ENCODE measurements around the gene AMPD3.

The AMPD3 gene

DNA sequence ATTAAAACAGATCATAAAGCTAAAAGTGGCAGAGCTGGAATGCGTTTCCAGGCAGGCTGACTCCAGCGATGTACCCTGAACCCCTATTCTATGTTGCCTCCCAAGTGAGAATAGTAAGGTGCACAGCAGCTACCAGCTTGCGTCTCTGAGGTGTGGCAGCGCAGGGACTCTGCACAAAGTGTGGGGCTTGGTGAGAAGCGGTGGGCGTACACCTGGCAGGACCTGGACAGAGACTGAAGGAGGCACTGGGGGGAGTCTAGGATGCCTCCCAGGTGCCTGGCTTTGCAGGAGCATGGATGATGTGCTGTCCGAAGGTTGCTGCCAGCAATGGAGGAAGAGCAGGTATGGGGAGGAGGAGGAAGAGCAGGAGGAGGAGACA lies 42.9 kb downstream of the AMPD3 start:
- H3K27ac ChIP-seq = peak overlapping the region; percentile 63
- H3K4me3 ChIP-seq (ENCODE audit: low read depth, low read length) = no peak overlapping the region
- DNase-seq = no peak
- no peaks in the 10 kb centered on the region for H3K27me3 ChIP-seq (ENCODE audit: insufficient read depth, low read depth, severe bottlenecking)
- no peaks in the 10 kb centered on the region for H3K9me3 ChIP-seq (ENCODE audit: severe bottlenecking)
- TF ChIP-seq, protein P1, sequence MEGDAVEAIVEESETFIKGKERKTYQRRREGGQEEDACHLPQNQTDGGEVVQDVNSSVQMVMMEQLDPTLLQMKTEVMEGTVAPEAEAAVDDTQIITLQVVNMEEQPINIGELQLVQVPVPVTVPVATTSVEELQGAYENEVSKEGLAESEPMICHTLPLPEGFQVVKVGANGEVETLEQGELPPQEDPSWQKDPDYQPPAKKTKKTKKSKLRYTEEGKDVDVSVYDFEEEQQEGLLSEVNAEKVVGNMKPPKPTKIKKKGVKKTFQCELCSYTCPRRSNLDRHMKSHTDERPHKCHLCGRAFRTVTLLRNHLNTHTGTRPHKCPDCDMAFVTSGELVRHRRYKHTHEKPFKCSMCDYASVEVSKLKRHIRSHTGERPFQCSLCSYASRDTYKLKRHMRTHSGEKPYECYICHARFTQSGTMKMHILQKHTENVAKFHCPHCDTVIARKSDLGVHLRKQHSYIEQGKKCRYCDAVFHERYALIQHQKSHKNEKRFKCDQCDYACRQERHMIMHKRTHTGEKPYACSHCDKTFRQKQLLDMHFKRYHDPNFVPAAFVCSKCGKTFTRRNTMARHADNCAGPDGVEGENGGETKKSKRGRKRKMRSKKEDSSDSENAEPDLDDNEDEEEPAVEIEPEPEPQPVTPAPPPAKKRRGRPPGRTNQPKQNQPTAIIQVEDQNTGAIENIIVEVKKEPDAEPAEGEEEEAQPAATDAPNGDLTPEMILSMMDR (IDR thresholded peaks at IDR 0.05; ENCODE audit: low read depth, low read length) = no peak
- peaks cover 92% of the 10 kb centered on the region for H3K36me3 ChIP-seq

DNA sequence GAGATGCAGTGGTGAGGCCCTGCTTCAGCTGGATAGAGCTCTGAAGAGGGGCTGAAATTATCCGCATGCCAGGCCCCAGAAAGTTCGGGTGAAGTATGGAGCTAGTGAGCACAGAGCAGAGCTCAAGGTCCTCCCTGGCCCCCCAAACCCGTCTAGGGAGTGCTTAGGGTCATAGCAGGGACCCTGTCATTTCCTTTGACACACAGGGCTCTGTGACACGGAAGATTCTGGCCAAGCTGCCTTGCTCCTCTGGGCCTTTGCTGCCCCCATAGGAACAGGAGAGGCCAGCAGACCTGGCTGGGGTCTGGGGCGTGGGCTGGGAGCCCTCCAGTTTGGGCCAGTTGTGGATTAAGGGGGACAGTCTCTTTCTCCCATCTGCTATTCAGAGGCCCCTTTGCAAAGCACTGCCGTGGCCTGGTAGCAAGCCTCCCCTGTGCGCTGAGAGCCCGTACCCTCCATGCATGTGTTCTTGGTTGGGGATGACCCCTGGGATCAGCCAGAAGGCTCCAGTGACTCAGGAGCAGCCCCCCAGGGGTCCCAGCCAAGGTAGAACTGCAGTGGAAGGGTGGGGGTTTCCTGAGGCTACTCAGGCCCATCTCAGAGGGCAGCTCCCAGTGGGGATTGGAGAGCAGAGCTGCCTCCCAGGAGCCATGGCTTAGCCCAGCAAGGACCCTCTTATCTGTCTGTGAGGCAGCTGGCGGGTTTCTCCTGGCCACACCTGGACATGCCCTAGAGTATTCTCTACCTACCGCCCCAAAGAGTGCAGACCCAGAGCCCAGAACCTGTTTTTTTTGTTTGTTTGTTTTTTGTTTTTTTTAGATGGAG lies 43.6 kb downstream of the AMPD3 start:
- Histone ChIP-seq H3K4me3 (ENCODE audit: low read depth, low read length) (no peak overlapping the region), H3K27ac (peak overlapping the region; percentile 63), H3K9me3 (ENCODE audit: severe bottlenecking) (no peaks in the 10 kb centered on the region), H3K27me3 (ENCODE audit: insufficient read depth, low read depth, severe bottlenecking) (no peaks in the 10 kb centered on the region), H3K36me3 (peaks cover 92% of the 10 kb centered on the region)
- TF ChIP-seq, protein P1 (IDR thresholded peaks at IDR 0.05; ENCODE audit: low read depth, low read length) = no peak
- DNase-seq = no peak

DNA sequence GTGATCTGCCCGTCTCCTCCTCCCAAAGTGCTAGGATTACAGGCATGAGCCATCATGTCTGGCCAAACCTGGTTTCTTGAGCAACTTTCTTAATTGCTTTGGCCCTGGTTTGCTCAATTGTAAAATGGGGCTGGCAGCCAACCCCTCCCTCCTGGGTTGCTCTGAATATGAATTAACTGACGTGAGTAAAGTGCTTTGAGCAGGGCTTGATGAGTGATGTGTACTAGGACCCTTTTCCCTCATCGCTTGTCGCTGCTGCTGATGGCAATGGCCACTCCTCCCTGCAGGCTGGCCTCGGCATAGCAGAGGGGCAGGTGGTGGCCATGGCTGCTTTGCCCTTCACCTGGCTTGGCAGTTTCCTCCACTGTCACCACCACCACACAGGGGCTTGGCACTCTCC lies 44.4 kb downstream of the AMPD3 start:
- peaks cover 86% of the 10 kb centered on the region for H3K36me3 ChIP-seq
- TF ChIP-seq, protein P1 (IDR thresholded peaks at IDR 0.05; ENCODE audit: low read depth, low read length) = no peak
- DNase-seq = no peak
- no peak overlapping the region for H3K4me3 ChIP-seq (ENCODE audit: low read depth, low read length)
- H3K9me3 ChIP-seq (ENCODE audit: severe bottlenecking) = no peaks in the 10 kb centered on the region
- H3K27me3 ChIP-seq (ENCODE audit: insufficient read depth, low read depth, severe bottlenecking) = no peaks in the 10 kb centered on the region
- no peak overlapping the region for H3K27ac ChIP-seq

DNA sequence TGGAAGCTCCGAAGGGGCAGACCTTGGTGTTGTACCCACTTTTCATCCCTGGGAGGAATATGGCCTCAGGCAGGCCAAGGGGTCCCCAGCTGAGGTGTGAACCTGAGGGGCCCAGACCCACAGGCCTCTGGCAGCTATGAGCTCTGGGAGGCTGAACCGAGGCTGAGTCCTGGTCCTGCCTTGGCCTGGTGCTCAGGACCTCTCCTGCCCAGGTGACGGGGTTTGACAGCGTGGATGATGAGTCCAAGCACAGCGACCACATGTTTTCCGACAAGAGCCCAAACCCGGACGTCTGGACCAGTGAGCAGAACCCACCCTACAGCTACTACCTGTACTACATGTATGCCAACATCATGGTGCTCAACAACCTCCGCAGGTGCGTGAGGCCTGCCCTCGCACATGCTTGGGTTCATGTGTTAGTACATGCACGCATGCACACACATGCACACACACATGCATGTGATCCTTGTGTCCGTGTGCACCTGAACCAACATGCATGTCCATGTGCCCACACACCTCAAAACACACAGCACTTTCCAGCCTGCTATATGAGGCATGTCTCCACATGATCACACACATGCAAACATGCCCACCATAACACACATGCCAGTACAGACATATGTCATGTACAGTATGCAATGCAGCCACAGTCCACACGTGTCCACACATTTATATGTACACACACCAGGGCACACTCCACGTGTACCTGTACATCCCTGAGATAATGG lies 45.0 kb downstream of the AMPD3 start:
- DNase-seq = no peak
- no peak overlapping the region for H3K4me3 ChIP-seq (ENCODE audit: low read depth, low read length)
- H3K9me3 ChIP-seq (ENCODE audit: severe bottlenecking) = no peaks in the 10 kb centered on the region
- H3K27me3 ChIP-seq (ENCODE audit: insufficient read depth, low read depth, severe bottlenecking) = no peaks in the 10 kb centered on the region
- peaks cover 80% of the 10 kb centered on the region for H3K36me3 ChIP-seq
- H3K27ac ChIP-seq = no peak overlapping the region
- TF ChIP-seq, protein P1 (IDR thresholded peaks at IDR 0.05; ENCODE audit: low read depth, low read length) = no peak

DNA sequence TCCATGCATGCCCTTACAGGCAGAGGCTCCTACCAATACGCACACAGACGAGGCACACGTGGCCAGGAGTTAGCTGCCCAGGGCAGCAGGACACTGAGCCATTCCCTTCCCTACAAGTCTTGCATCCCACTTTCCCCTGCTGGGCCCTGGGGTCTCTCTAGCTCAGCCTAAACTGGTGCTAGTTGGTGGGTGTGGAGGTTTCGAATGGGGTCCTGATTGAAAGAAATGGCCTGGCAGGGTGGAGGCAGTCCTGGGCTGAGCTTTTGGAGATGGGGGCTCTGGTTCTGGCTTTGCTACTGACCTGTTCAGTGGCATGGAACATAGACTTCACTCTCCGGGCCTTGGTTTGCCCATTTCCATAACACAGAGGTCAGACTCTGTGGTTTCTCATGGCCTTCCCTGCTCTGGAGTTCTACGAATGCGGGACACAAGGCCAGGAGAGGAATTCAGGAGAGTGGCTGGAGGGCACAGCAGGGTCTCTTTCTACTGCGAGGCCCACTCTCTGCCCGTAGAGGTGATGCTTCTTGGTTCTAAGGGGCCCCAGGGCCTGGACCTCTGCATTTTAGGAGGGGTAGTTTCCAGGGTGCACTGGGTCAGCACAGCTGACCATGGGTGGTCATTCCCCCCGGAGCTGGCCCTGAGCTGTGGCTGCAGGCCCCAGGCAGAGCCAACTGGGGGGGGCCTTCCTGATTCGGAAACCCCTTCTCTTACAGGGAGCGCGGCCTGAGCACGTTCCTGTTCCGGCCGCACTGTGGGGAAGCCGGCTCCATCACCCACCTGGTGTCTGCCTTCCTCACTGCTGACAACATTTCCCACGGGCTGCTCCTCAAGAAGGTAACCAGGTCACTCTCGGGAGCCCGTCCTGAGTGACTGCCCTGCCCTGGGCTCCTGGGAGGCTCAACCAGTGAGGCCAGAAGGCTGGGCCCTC lies 46.0 kb downstream of the AMPD3 start:
- H3K27ac ChIP-seq = no peak overlapping the region

More for the DNA sequence above, 46.0 kb downstream of the AMPD3 start:
- Histone ChIP-seq H3K4me3 (ENCODE audit: low read depth, low read length) (no peak overlapping the region), H3K36me3 (peaks cover 71% of the 10 kb centered on the region), H3K9me3 (ENCODE audit: severe bottlenecking) (no peaks in the 10 kb centered on the region), H3K27me3 (ENCODE audit: insufficient read depth, low read depth, severe bottlenecking) (no peaks in the 10 kb centered on the region)
- DNase-seq = no peak
- TF ChIP-seq, protein P1 (IDR thresholded peaks at IDR 0.05; ENCODE audit: low read depth, low read length) = no peak

Data from WERI-Rb-1 (cell line).